H9 (cell line): Measurements from ENCODE around the gene PHF12. TPM values are rescaled to one million over a fixed set of nuclear protein-coding genes. Genes with fewer than 3 reads are reported as not detected.

Experiments used
- DNase-seq: peaks from one replicate; pipeline ENCODE4 v3.0.0-alpha.2; 2017
- H2AFZ ChIP-seq: one replicate; pipeline ENCODE4 v1.6.1; 2013; ENCODE audit warnings: mild to moderate bottlenecking, low read length, control low read depth, moderate library complexity
- H2AK5ac ChIP-seq: 2 replicates; pipeline ENCODE4 v1.6.1; 2013; ENCODE audit warnings: low read length, control low read depth, mixed read lengths; ENCODE audit not compliant: insufficient read length
- H2BK120ac ChIP-seq: one replicate; pipeline ENCODE4 v1.6.1; 2013; ENCODE audit warnings: low read depth, mild to moderate bottlenecking, low read length, control low read depth, inconsistent platforms; ENCODE audit not compliant: poor library complexity, severe bottlenecking
- H2BK12ac ChIP-seq: 2 replicates; pipeline ENCODE4 v1.6.1; 2013; ENCODE audit warnings: low read length, control low read depth, mixed read lengths, low read depth; ENCODE audit not compliant: insufficient read length
- H2BK15ac ChIP-seq: 2 replicates; pipeline ENCODE4 v1.6.1; 2013; ENCODE audit warnings: low read depth, low read length, control low read depth
- H2BK20ac ChIP-seq: one replicate; pipeline ENCODE4 v1.6.1; 2013; ENCODE audit warnings: low read depth, mild to moderate bottlenecking, low read length, control low read depth, inconsistent platforms; ENCODE audit not compliant: poor library complexity, severe bottlenecking
- H2BK5ac ChIP-seq: 2 replicates; pipeline ENCODE4 v1.6.1; 2013; ENCODE audit warnings: low read length, control low read depth, mixed read lengths; ENCODE audit not compliant: insufficient read length
- H3K14ac ChIP-seq: 2 replicates; pipeline ENCODE4 v1.6.1; 2013; ENCODE audit warnings: low read length, control low read depth; ENCODE audit not compliant: insufficient read depth
- H3K18ac ChIP-seq: 2 replicates; pipeline ENCODE4 v1.6.1; 2013; ENCODE audit warnings: low read depth, mild to moderate bottlenecking, mixed read lengths, low read length, control low read depth; ENCODE audit not compliant: insufficient read length
- H3K23ac ChIP-seq: 2 replicates; pipeline ENCODE4 v1.6.1; 2013; ENCODE audit warnings: low read length, control low read depth, mixed read lengths, low read depth; ENCODE audit not compliant: insufficient read length
- H3K23me2 ChIP-seq: 2 replicates; pipeline ENCODE4 v1.6.1; 2013; ENCODE audit warnings: low read depth, mild to moderate bottlenecking, mixed read lengths, low read length, control low read depth; ENCODE audit not compliant: insufficient read length, poor library complexity, severe bottlenecking
- H3K27ac ChIP-seq: 2 replicates; pipeline ENCODE4 v1.5.1; 2013; ENCODE audit warnings: low read length, control low read depth, mixed read lengths, low read depth; ENCODE audit not compliant: insufficient read length
- H3K27me3 ChIP-seq: 2 replicates; pipeline ENCODE4 v1.6.1; 2013; ENCODE audit warnings: low read length, control low read depth, inconsistent platforms; ENCODE audit not compliant: insufficient read depth
- H3K4ac ChIP-seq: 2 replicates; pipeline ENCODE4 v1.6.1; 2013; ENCODE audit warnings: low read depth, mild to moderate bottlenecking, control low read depth, inconsistent platforms, low read length, moderate library complexity
- H3K4me1 ChIP-seq: 2 replicates; pipeline ENCODE4 v1.6.1; 2013; ENCODE audit warnings: low read length, control low read depth, inconsistent platforms; ENCODE audit not compliant: insufficient read depth
- H3K4me2 ChIP-seq: 2 replicates; pipeline ENCODE4 v1.6.1; 2013; ENCODE audit warnings: low read length, control low read depth, mixed read lengths; ENCODE audit not compliant: insufficient read length, insufficient read depth
- H3K56ac ChIP-seq: 2 replicates; pipeline ENCODE4 v1.6.1; 2013; ENCODE audit warnings: low read depth, mild to moderate bottlenecking, mixed read lengths, low read length, control low read depth; ENCODE audit not compliant: insufficient read length
- H3K79me1 ChIP-seq: 2 replicates; pipeline ENCODE4 v1.6.1; 2013; ENCODE audit warnings: low read depth, mild to moderate bottlenecking, moderate library complexity, low read length, control low read depth, inconsistent platforms; ENCODE audit not compliant: insufficient read depth, poor library complexity, severe bottlenecking
- H3K79me2 ChIP-seq: 2 replicates; pipeline ENCODE4 v1.6.1; 2013; ENCODE audit warnings: low read length, control low read depth, inconsistent platforms; ENCODE audit not compliant: insufficient read depth
- H3K9ac ChIP-seq: 2 replicates; pipeline ENCODE4 v1.6.1; 2013; ENCODE audit warnings: low read length, control low read depth, mixed read lengths; ENCODE audit not compliant: insufficient read length; ENCODE audit errors: extremely low read depth
- H3K9me3 ChIP-seq: one replicate; pipeline ENCODE4 v1.6.1; 2013; ENCODE audit warnings: low read depth, low read length, inconsistent platforms; ENCODE audit not compliant: control insufficient read depth
- H3T11ph ChIP-seq: one replicate; pipeline ENCODE4 v1.6.1; 2013; ENCODE audit warnings: mild to moderate bottlenecking, low read length, control low read depth, inconsistent platforms
- H4K20me1 ChIP-seq: one replicate; pipeline ENCODE4 v1.6.1; 2013; ENCODE audit not compliant: control insufficient read depth, insufficient read length, insufficient read depth
- H4K5ac ChIP-seq: 2 replicates; pipeline ENCODE4 v1.6.1; 2013; ENCODE audit warnings: low read depth, mild to moderate bottlenecking, mixed read lengths, low read length, control low read depth; ENCODE audit not compliant: insufficient read length
- H4K8ac ChIP-seq: replicated peaks from 2 replicates; pipeline ENCODE4 v1.6.1; 2013; ENCODE audit warnings: low read length, control low read depth, mixed read lengths, low read depth; ENCODE audit not compliant: insufficient read length
- H4K91ac ChIP-seq: 2 replicates; pipeline ENCODE4 v1.6.1; 2013; ENCODE audit warnings: low read depth, mild to moderate bottlenecking, moderate library complexity, mixed read lengths, low read length, control low read depth; ENCODE audit not compliant: insufficient read length
- H3K27ac Mint-ChIP-seq, 3 experiments: 2 replicates in 2 of 3; 3 replicates in 1 of 3; pipeline ENCODE4 v1.8.0; 2020 to 2021; ENCODE audit warnings: mixed read lengths in 3 of 3, mild to moderate bottlenecking in 1 of 3, moderate library complexity in 1 of 3
- H3K27me3 Mint-ChIP-seq: 2 replicates; pipeline ENCODE4 v1.8.0; 2021; ENCODE audit warnings: low read depth, mild to moderate bottlenecking, moderate library complexity, mixed read lengths
- H3K36me3 Mint-ChIP-seq, 3 experiments: 2 replicates in 2 of 3; 3 replicates in 1 of 3; pipeline ENCODE4 v1.8.0; 2020 to 2021; ENCODE audit warnings: low read depth in 3 of 3, mixed read lengths in 3 of 3; ENCODE audit not compliant: insufficient read depth in 1 of 3
- H3K4me1 Mint-ChIP-seq, 2 experiments: 2 replicates each; pipeline ENCODE4 v1.8.0; 2020; ENCODE audit warnings: mixed read lengths in 2 of 2
- H3K4me3 Mint-ChIP-seq, 2 experiments: 2 replicates in 1 of 2; 3 replicates in 1 of 2; pipeline ENCODE4 v1.8.0; 2020 to 2021; ENCODE audit warnings: mild to moderate bottlenecking in 2 of 2, mixed read lengths in 2 of 2, moderate library complexity in 1 of 2
- H3K9me3 Mint-ChIP-seq, 2 experiments: 2 replicates in 1 of 2; 3 replicates in 1 of 2; pipeline ENCODE4 v1.8.0; 2020; ENCODE audit warnings: mild to moderate bottlenecking in 2 of 2, mixed read lengths in 2 of 2, moderate library complexity in 1 of 2
- WGBS: extraction: QIAGEN DNeasy Blood & Tissue Kit; methylation state at CpG from one replicate; pipeline ENCODE4 v1.1.7; 2013; ENCODE audit warnings: missing lambda C conversion rate, low lambda C conversion rate, mixed read lengths; ENCODE audit not compliant: insufficient read length; ENCODE audit errors: extremely low coverage; 5-methylcytosine and 5-hydroxymethylcytosine counted together
- total RNA-seq: library from RNA; stranded (reverse); gene quantifications from 2 replicates; pipeline ENCODE4 v1.2.1, GENCODE V29; 2021
- TF ChIP-seq, protein P1 (sequence below): fragments of 200-600 bp; sonication (generic); conservative IDR thresholded peaks from 3 replicates; pipeline ENCODE4 v1.8.0; 2021; ENCODE audit warnings: antibody characterized with exemption, mild to moderate bottlenecking

PHF12 gene
- total RNA-seq, 1 experiment from 2014 or later, result 62.1 TPM

DNA sequence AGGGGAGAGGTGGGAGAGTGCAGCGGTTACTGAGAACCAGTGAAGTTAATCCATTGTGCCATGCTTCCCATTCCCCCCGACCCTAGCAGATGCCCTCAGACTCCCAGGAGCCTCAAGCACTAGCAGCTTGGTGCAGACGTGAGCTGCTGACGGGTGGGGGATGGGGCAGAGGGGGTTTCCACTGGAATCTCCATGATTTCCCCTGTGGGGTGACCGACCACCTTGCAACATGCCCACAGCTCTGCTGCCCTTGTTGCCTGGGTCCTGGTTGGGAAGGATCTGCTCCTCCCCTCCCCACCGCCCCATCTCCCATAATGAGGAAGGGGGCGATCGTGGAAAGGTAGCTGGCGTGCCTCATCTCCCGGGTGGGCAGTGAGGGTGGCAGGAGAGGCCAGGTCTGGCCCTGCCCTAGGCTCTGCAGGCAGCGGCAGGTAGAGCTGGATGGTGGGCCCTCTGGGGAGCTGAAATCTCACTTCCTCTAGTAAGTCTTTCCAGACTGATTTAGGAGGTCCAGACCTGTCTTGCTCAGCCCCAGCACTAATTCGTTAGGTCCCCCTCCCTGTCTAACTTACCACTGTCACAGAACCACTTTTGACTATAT is 63.3 kb downstream of the PHF12 start:
- Mint-ChIP-seq H3K27ac (no peak overlapping the region), H3K4me3 (no peak overlapping the region)

More for the DNA sequence above, 63.3 kb downstream of the PHF12 start:
- H3K56ac ChIP-seq, result no peak overlapping the region
- Mint-ChIP-seq H3K36me3 (peaks cover 18 to 39% (median 31%) of the 10 kb centered on the region in 3 experiments), H3K27me3 (peaks cover 2% of the 10 kb centered on the region; the same call in 1 of the 2 replicates), H3K4me1 (peaks cover 4 to 5% of the 10 kb centered on the region in 2 experiments), H3K9me3 (no peaks in the 10 kb centered on the region)
- no peak overlapping the region for H3K27ac ChIP-seq
- no peak overlapping the region for H4K91ac ChIP-seq
- no peaks in the 10 kb centered on the region for H3K4me1 ChIP-seq
- no peaks in the 10 kb centered on the region for H3K27me3 ChIP-seq
- H2AFZ ChIP-seq, result no peak overlapping the region
- no peak overlapping the region for H3K4ac ChIP-seq
- H4K8ac ChIP-seq, result no peak overlapping the region
- H4K20me1 ChIP-seq, result peaks cover 4% of the 10 kb centered on the region
- H3K79me1 ChIP-seq, result no peaks in the 10 kb centered on the region
- no peak overlapping the region for H2BK5ac ChIP-seq
- no peak overlapping the region for H3K23ac ChIP-seq
- no peak overlapping the region for H2BK12ac ChIP-seq
- no peaks in the 10 kb centered on the region for H3K79me2 ChIP-seq
- DNase-seq, result no peak
- TF ChIP-seq, protein P1, sequence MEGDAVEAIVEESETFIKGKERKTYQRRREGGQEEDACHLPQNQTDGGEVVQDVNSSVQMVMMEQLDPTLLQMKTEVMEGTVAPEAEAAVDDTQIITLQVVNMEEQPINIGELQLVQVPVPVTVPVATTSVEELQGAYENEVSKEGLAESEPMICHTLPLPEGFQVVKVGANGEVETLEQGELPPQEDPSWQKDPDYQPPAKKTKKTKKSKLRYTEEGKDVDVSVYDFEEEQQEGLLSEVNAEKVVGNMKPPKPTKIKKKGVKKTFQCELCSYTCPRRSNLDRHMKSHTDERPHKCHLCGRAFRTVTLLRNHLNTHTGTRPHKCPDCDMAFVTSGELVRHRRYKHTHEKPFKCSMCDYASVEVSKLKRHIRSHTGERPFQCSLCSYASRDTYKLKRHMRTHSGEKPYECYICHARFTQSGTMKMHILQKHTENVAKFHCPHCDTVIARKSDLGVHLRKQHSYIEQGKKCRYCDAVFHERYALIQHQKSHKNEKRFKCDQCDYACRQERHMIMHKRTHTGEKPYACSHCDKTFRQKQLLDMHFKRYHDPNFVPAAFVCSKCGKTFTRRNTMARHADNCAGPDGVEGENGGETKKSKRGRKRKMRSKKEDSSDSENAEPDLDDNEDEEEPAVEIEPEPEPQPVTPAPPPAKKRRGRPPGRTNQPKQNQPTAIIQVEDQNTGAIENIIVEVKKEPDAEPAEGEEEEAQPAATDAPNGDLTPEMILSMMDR, result no peak
- H2BK15ac ChIP-seq, result no peak overlapping the region
- no peaks in the 10 kb centered on the region for H3K9me3 ChIP-seq
- no peak overlapping the region for H3K9ac ChIP-seq
- H3T11ph ChIP-seq, result no peak overlapping the region
- no peaks in the 10 kb centered on the region for H3K23me2 ChIP-seq
- H3K4me2 ChIP-seq, result no peak overlapping the region
- H2BK120ac ChIP-seq, result no peak overlapping the region
- H3K18ac ChIP-seq, result no peak overlapping the region
- no CpG with 5 or more reads among the region's 12 CpGs for WGBS
- no peak overlapping the region for H2BK20ac ChIP-seq
- no peak overlapping the region for H4K5ac ChIP-seq
- H2AK5ac ChIP-seq, result no peak overlapping the region
- H3K14ac ChIP-seq, result no peak overlapping the region
